ENCODE results near the gene IQSEC3. TPM values are rescaled to one million over a fixed set of nuclear protein-coding genes. Genes with fewer than 3 reads are reported as not detected.

The IQSEC3 gene
- total RNA-seq, 1 experiment from 2014 or later, result not detected

Other genes with a start within 250 kb of the IQSEC3 start
- gene SLC6A12, start 147.4 kb downstream of the IQSEC3 start, total RNA-seq (2014; rRNA removed; shearing (Covaris generic)), result not detected in 2 replicates
- gene SLC6A13, start 196.1 kb downstream of the IQSEC3 start, total RNA-seq (2014; rRNA removed; shearing (Covaris generic)), result 0.20 TPM in 1 of 2 replicates, not detected in the other

All from HT1080 (cell line).